Adrenal gland (tissue), 12 donors: Measurements from ENCODE around the gene FGF22. TPM values are rescaled to one million over a fixed set of nuclear protein-coding genes. Genes with fewer than 3 reads are reported as not detected.

ENCODE experiments used
- DNase-seq, 7 donors: peaks; one replicate each; pipeline ENCODE4 v3.0.0-alpha.2; 2019 to 2020
- H3K27ac ChIP-seq, 5 donors: fragments of 200-600 bp; sonication (generic) in 4 of 5; 1 replicate in 3 of 5; 2 replicates in 2 of 5; pipeline versions ENCODE4 v1.5.1 to v1.8.0; 2016 to 2020; ENCODE audit warnings: mild to moderate bottlenecking in 1 of 5
- H3K27me3 ChIP-seq: fragments of 200-600 bp; 2 replicates; pipeline ENCODE4 v1.8.0; 2021
- H3K36me3 ChIP-seq, 2 donors: fragments of 200-600 bp; replicated peaks in 1 of 2; 1 replicate in 1 of 2; 2 replicates in 1 of 2; pipeline versions ENCODE4 v1.5.1 to v1.8.0; 2018 to 2022
- H3K4me1 ChIP-seq, 2 donors: fragments of 200-600 bp; replicated peaks in 1 of 2; 1 replicate in 1 of 2; 2 replicates in 1 of 2; pipeline versions ENCODE4 v1.5.1 to v1.8.0; 2018 to 2021
- H3K4me3 ChIP-seq, 4 donors: fragments of 200-600 bp; sonication (generic) in 3 of 4; one replicate each; pipeline ENCODE4 v1.5.1; 2016 to 2018
- H3K9me3 ChIP-seq, 3 donors: fragments of 200-600 bp; sonication (generic) in 1 of 3; replicated peaks in 1 of 3; 1 replicate in 2 of 3; 2 replicates in 1 of 3; pipeline versions ENCODE4 v1.5.1 to v1.8.0; 2016 to 2021
- CTCF ChIP-seq, 6 experiments: fragments of 450-650 bp in 4 of 6; fragments of 200-600 bp in 2 of 6; sonication (generic) in 1 of 6; IDR thresholded peaks; 1 replicate in 5 of 6; 2 replicates in 1 of 6; pipeline versions ENCODE4 v1.5.1 to v1.8.0; 2016 to 2021; ENCODE audit warnings: antibody characterized with exemption in 6 of 6, mild to moderate bottlenecking in 2 of 6, moderate library complexity in 1 of 6
- POLR2A ChIP-seq, 2 donors: fragments of 450-650 bp; IDR thresholded peaks; one replicate each; pipeline ENCODE4 v1.6.1; 2017; ENCODE audit warnings: antibody characterized with exemption in 2 of 2, mild to moderate bottlenecking in 2 of 2, moderate library complexity in 1 of 2
- WGBS, 4 donors: extraction: QIAGEN DNeasy Blood & Tissue Kit in 2 of 4; methylation state at CpG; one replicate each; pipeline versions ENCODE4 v1.1.5 to v1.1.7; 2013 to 2017; 5-methylcytosine and 5-hydroxymethylcytosine counted together
- intact Hi-C, 2 donors: fragments of 100-400 bp; cut with DNase I; formaldehyde crosslinking; loops; one replicate each; pipeline versions ENCODE4 v1.14.1 to v1.15.0; 2022 to 2023
- polyA plus RNA-seq, 3 donors: library from polyadenylated mRNA; stranded (reverse); fragments of 200-250 nt in 2 of 3; fragments of 350-450 nt in 1 of 3; fragmentation: Illumina TruSeq in 1 of 3; extraction: RNeasy Lipid Tissue Mini Kit (QIAGEN cat#74804) in 1 of 3; gene quantifications; one replicate each; pipeline ENCODE4 v1.2.3, GENCODE V29; 2013 to 2014
- total RNA-seq, 9 donors: library from RNA; depleted of rRNA in 4 of 9; stranded (reverse); fragments of >200 nt in 4 of 9; fragments of 120-200 nt in 1 of 9; fragmentation: NEBNext Ultra II Directional in 1 of 9; extraction: Animal tissue kit (Norgen Biotek cat#: 25700) in 1 of 9; gene quantifications; one replicate each; pipeline versions ENCODE4 v1.1.0 to v1.2.4, GENCODE V29; 2013 to 2023
- donor health status: healthy with polysubstance abuse.
- donor health status: Bipolar disorder and iron deficiency.
- donor health status: DM: yes; HTN: yes; CAD: no.
- donor health status: DM: no; HTN: no; CAD: no.
- donor health status: DM: no; HTN: no; CAD: no.
- donor health status: DM: yes; HTN: yes; CAD: no.

The FGF22 gene
- total and polyA plus RNA-seq, 12 donors = 0.14 to 1.2 (median 0.31) TPM; not detected in 6

- peak in 1 of 7 donors; percentile 60 for DNase-seq
- TF ChIP-seq POLR2A (IDR thresholded peaks at IDR 0.05) = no peak
- TF ChIP-seq CTCF (IDR thresholded peaks at IDR 0.05) = no peak
- intact Hi-C loops = no loop called here
- peaks cover 8% of the 10 kb centered on the region for H3K27me3 ChIP-seq
- no peak overlapping the region for H3K27ac ChIP-seq
- 45 to 67% (median 50%) methylated on average over 17 to 18 of the region's 18 CpGs for WGBS, 4 donors
- H3K4me3 ChIP-seq = no peak overlapping the region
- H3K9me3 ChIP-seq = no peaks in the 10 kb centered on the region
- no peaks in the 10 kb centered on the region for H3K4me1 ChIP-seq
- H3K36me3 ChIP-seq = no peaks in the 10 kb centered on the region
Observed at GRCh38 chr19:690203-690602, 50.5 kb downstream of the FGF22 start.

Other genes with a start within 250 kb of the FGF22 start
- 1 to 10 TPM in 6 of 9 donors, under 1 TPM in 3; 0.17 to 2.1 (median 1.1) TPM for gene C2CD4C, start 230.7 kb upstream of the FGF22 start, total RNA-seq
- 1 to 10 TPM in 2 of 3 donors, not detected in 1; 2.1 to 3.2 TPM for gene C2CD4C, start 230.7 kb upstream of the FGF22 start, polyA plus RNA-seq
- gene SHC2, start 178.8 kb upstream of the FGF22 start, total RNA-seq = 10 to 100 TPM in 8 of 9 donors, 1 to 10 TPM in 1; 6.8 to 81.4 (median 36.3) TPM
- gene SHC2, start 178.8 kb upstream of the FGF22 start, polyA plus RNA-seq = 100 to 1,000 TPM in 1 of 3 donors, 10 to 100 TPM in 1, 1 to 10 TPM in 1; 1.2 to 196 (median 45.9) TPM
- 1 to 10 TPM in 2 of 9 donors, under 1 TPM in 6, not detected in 1; 0.14 to 1.2 (median 0.67) TPM for gene MADCAM1, start 143.4 kb upstream of the FGF22 start, total RNA-seq
- gene MADCAM1, start 143.4 kb upstream of the FGF22 start, polyA plus RNA-seq = 1 to 10 TPM in 2 of 3 donors, not detected in 1; 2.2 to 4.8 TPM
- 100 to 1,000 TPM in 2 of 9 donors, 10 to 100 TPM in 7; 17.9 to 123 (median 39.9) TPM for gene TPGS1, start 132.4 kb upstream of the FGF22 start, total RNA-seq
- gene TPGS1, start 132.4 kb upstream of the FGF22 start, polyA plus RNA-seq = 10 to 100 TPM in 2 of 3 donors, under 1 TPM in 1; 0.07 to 43.6 (median 33.5) TPM
- 10 to 100 TPM; 42.4 to 85.7 (median 61.9) TPM for gene CDC34, start 108.1 kb upstream of the FGF22 start, total RNA-seq
- gene CDC34, start 108.1 kb upstream of the FGF22 start, polyA plus RNA-seq = 100 to 1,000 TPM in 2 of 3 donors, 10 to 100 TPM in 1; 22.2 to 151 (median 124) TPM
- gene GZMM, start 95.8 kb upstream of the FGF22 start, total RNA-seq = 1 to 10 TPM in 2 of 9 donors, under 1 TPM in 4, not detected in 3; 0.35 to 2.4 (median 0.80) TPM
- 1 to 10 TPM in 2 of 3 donors, not detected in 1; 1.3 to 1.9 TPM for gene GZMM, start 95.8 kb upstream of the FGF22 start, polyA plus RNA-seq
- gene BSG, start 67.3 kb upstream of the FGF22 start, total RNA-seq = 1,000 to 10,000 TPM in 1 of 9 donors, 100 to 1,000 TPM in 8; 328 to 1,372 (median 824) TPM
- gene BSG, start 67.3 kb upstream of the FGF22 start, polyA plus RNA-seq = 1,000 to 10,000 TPM in 2 of 3 donors, 100 to 1,000 TPM in 1; 481 to 2,214 (median 1,591) TPM
- gene HCN2, start 50.0 kb upstream of the FGF22 start, total RNA-seq = 1 to 10 TPM in 8 of 9 donors, under 1 TPM in 1; 0.74 to 9.1 (median 7.1) TPM
- gene HCN2, start 50.0 kb upstream of the FGF22 start, polyA plus RNA-seq = 1 to 10 TPM in 2 of 3 donors, under 1 TPM in 1; 0.98 to 2.5 (median 1.1) TPM
- gene POLRMT, start 6.3 kb upstream of the FGF22 start, total RNA-seq = 10 to 100 TPM; 26.3 to 61.4 (median 41.4) TPM
- gene POLRMT, start 6.3 kb upstream of the FGF22 start, polyA plus RNA-seq = 100 to 1,000 TPM in 2 of 3 donors, 10 to 100 TPM in 1; 42.7 to 371 (median 178) TPM
- gene RNF126, start 23.3 kb downstream of the FGF22 start, total RNA-seq = 10 to 100 TPM; 18.2 to 76.4 (median 35.8) TPM
- gene RNF126, start 23.3 kb downstream of the FGF22 start, polyA plus RNA-seq = 10 to 100 TPM in 2 of 3 donors, 1 to 10 TPM in 1; 9.3 to 53.5 (median 51.6) TPM
- 100 to 1,000 TPM in 7 of 9 donors, 10 to 100 TPM in 2; 87.4 to 464 (median 163) TPM for gene FSTL3, start 36.5 kb downstream of the FGF22 start, total RNA-seq
- 100 to 1,000 TPM; 119 to 405 (median 225) TPM for gene FSTL3, start 36.5 kb downstream of the FGF22 start, polyA plus RNA-seq
- gene PRSS57, start 55.6 kb downstream of the FGF22 start, total RNA-seq = under 1 TPM in 2 of 9 donors, not detected in 7; 0.22 to 0.51 TPM
- gene PRSS57, start 55.6 kb downstream of the FGF22 start, polyA plus RNA-seq = under 1 TPM in 1 of 3 donors, not detected in 2; 0.13 TPM
- gene PALM, start 69.1 kb downstream of the FGF22 start, total RNA-seq = 10 to 100 TPM in 8 of 9 donors, 1 to 10 TPM in 1; 8.4 to 63.3 (median 50.6) TPM
- gene PALM, start 69.1 kb downstream of the FGF22 start, polyA plus RNA-seq = 10 to 100 TPM in 2 of 3 donors, 1 to 10 TPM in 1; 3.9 to 72.2 (median 49.7) TPM
- gene MISP, start 111.2 kb downstream of the FGF22 start, total RNA-seq = under 1 TPM in 4 of 9 donors, not detected in 5; 0.06 to 0.43 (median 0.15) TPM
- under 1 TPM in 2 of 3 donors, not detected in 1; 0.08 to 0.10 TPM for gene MISP, start 111.2 kb downstream of the FGF22 start, polyA plus RNA-seq
- 100 to 1,000 TPM in 8 of 9 donors, 10 to 100 TPM in 1; 64.6 to 236 (median 162) TPM for gene PTBP1, start 157.6 kb downstream of the FGF22 start, total RNA-seq
- 100 to 1,000 TPM; 108 to 146 (median 128) TPM for gene PTBP1, start 157.6 kb downstream of the FGF22 start, polyA plus RNA-seq
- gene PLPPR3, start 182.1 kb downstream of the FGF22 start, total RNA-seq = 1 to 10 TPM in 1 of 9 donors, under 1 TPM in 2, not detected in 6; 0.14 to 1.7 (median 0.32) TPM
- under 1 TPM in 2 of 3 donors, not detected in 1; 0.08 to 0.10 TPM for gene PLPPR3, start 182.1 kb downstream of the FGF22 start, polyA plus RNA-seq
- gene AZU1, start 188.0 kb downstream of the FGF22 start, total RNA-seq = under 1 TPM in 5 of 9 donors, not detected in 4; 0.11 to 0.87 (median 0.28) TPM
- gene AZU1, start 188.0 kb downstream of the FGF22 start, polyA plus RNA-seq = 1 to 10 TPM in 1 of 3 donors, under 1 TPM in 1, not detected in 1; 0.30 to 1.1 TPM
- gene PRTN3, start 201.1 kb downstream of the FGF22 start, total RNA-seq = under 1 TPM in 2 of 9 donors, not detected in 7; 0.32 to 0.33 TPM
- gene PRTN3, start 201.1 kb downstream of the FGF22 start, polyA plus RNA-seq = under 1 TPM in 2 of 3 donors, not detected in 1; 0.20 to 0.40 TPM
- gene ELANE, start 212.4 kb downstream of the FGF22 start, total RNA-seq = 1 to 10 TPM in 2 of 9 donors, under 1 TPM in 2, not detected in 5; 0.48 to 2.2 (median 1.1) TPM
- 1 to 10 TPM in 2 of 3 donors, not detected in 1; 3.3 to 3.4 TPM for gene ELANE, start 212.4 kb downstream of the FGF22 start, polyA plus RNA-seq
- gene CFD, start 219.8 kb downstream of the FGF22 start, total RNA-seq = 100 to 1,000 TPM in 3 of 9 donors, 10 to 100 TPM in 5, 1 to 10 TPM in 1; 1.2 to 176 (median 62.4) TPM
- gene CFD, start 219.8 kb downstream of the FGF22 start, polyA plus RNA-seq = 100 to 1,000 TPM in 1 of 3 donors, 10 to 100 TPM in 1, under 1 TPM in 1; 0.92 to 466 (median 47.8) TPM